SK-N-SH treated with all-trans-retinoic acid at 6 μM for 48 hours (cell line): Measurements from ENCODE around the gene MAP3K20.
"Not testable (repeated sequence)": the region's sequence is repeated elsewhere in the genome, so short reads cannot be mapped to it uniquely, and the experiment has no call there.

Experiments used
- ATAC-seq: fragments of 200-7000 bp; cut with Tn5 transposase; 3 replicates; pipeline ENCODE4 v1.9.1; 2020; ENCODE audit warnings: mild to moderate bottlenecking, moderate library complexity
- ARNTL ChIP-seq: fragments of 450-650 bp; formaldehyde crosslinking; IDR thresholded peaks from 2 replicates; pipeline ENCODE4 v1.5.0; 2020; ENCODE audit warnings: low read depth, mild to moderate bottlenecking, moderate library complexity, borderline replicate concordance
- CSDC2 ChIP-seq: fragments of 250-450 bp; sonication (Bioruptor Pico); IDR thresholded peaks from 2 replicates; pipeline ENCODE4 v1.5.0; 2020; ENCODE audit warnings: mild to moderate bottlenecking, moderate library complexity
- ESRRG ChIP-seq: fragments of 250-450 bp; sonication (Bioruptor Pico); IDR thresholded peaks from 2 replicates; pipeline ENCODE4 v1.6.1; 2021; ENCODE audit warnings: mild to moderate bottlenecking
- GLIS3 ChIP-seq: fragments of 250-450 bp; sonication (Bioruptor Pico); IDR thresholded peaks from 2 replicates; pipeline ENCODE4 v1.5.0; 2020; ENCODE audit warnings: mild to moderate bottlenecking, moderate library complexity
- OSR1 ChIP-seq: fragments of 250-450 bp; sonication (Bioruptor Pico); IDR thresholded peaks from 2 replicates; pipeline ENCODE4 v1.8.0; 2022; ENCODE audit warnings: moderate library complexity, mild to moderate bottlenecking, inconsistent platforms
- PPARA ChIP-seq: fragments of 250-450 bp; sonication (Bioruptor Pico); IDR thresholded peaks from 2 replicates; pipeline ENCODE4 v1.5.0; 2020; ENCODE audit warnings: mild to moderate bottlenecking, borderline replicate concordance
- RARB ChIP-seq: fragments of 250-450 bp; sonication (Bioruptor Pico); IDR thresholded peaks from 2 replicates; pipeline ENCODE4 v1.8.0; 2021; ENCODE audit warnings: mild to moderate bottlenecking, moderate library complexity
- SNAI2 ChIP-seq: fragments of 250-450 bp; sonication (Bioruptor Pico); IDR thresholded peaks from 2 replicates; pipeline ENCODE4 v1.5.0; 2020; ENCODE audit warnings: mild to moderate bottlenecking, moderate library complexity
- TCF4 ChIP-seq: fragments of 250-450 bp; sonication (Bioruptor Pico); IDR thresholded peaks from 2 replicates; pipeline ENCODE4 v1.8.0; 2021; ENCODE audit warnings: mild to moderate bottlenecking, moderate library complexity, borderline replicate concordance
- ZC3H10 ChIP-seq: fragments of 250-450 bp; sonication (Bioruptor Pico); IDR thresholded peaks from 2 replicates; pipeline ENCODE4 v1.5.1; 2021; ENCODE audit warnings: mild to moderate bottlenecking, moderate library complexity
- ZFP3 ChIP-seq: fragments of 250-450 bp; sonication (Bioruptor Pico); IDR thresholded peaks from 2 replicates; pipeline ENCODE4 v1.5.0; 2020; ENCODE audit warnings: mild to moderate bottlenecking, moderate library complexity
- ZFP30 ChIP-seq: fragments of 450-650 bp; formaldehyde crosslinking; IDR thresholded peaks from 2 replicates; pipeline ENCODE4 v1.5.0; 2022; ENCODE audit warnings: mild to moderate bottlenecking, moderate library complexity
- ZNF70 ChIP-seq: fragments of 450-650 bp; formaldehyde crosslinking; IDR thresholded peaks from 2 replicates; pipeline ENCODE4 v1.5.0; 2020; ENCODE audit warnings: mild to moderate bottlenecking, moderate library complexity
- ZNF8 ChIP-seq: fragments of 450-650 bp; formaldehyde crosslinking; IDR thresholded peaks from 2 replicates; pipeline ENCODE4 v1.5.0; 2020; ENCODE audit warnings: mild to moderate bottlenecking, moderate library complexity
- TF ChIP-seq, protein P1 (sequence below): fragments of 250-450 bp; sonication (Bioruptor Pico); IDR thresholded peaks from 2 replicates; pipeline ENCODE4 v1.5.1; 2020; ENCODE audit warnings: low read depth, mild to moderate bottlenecking, moderate library complexity
- TF ChIP-seq, protein P2 (sequence below): fragments of 250-450 bp; sonication (Bioruptor Pico); IDR thresholded peaks from 2 replicates; pipeline ENCODE4 v1.5.0; 2020; ENCODE audit warnings: mild to moderate bottlenecking, moderate library complexity
- TF ChIP-seq, protein P3 (sequence below): fragments of 250-450 bp; sonication (Bioruptor Pico); IDR thresholded peaks from 2 replicates; pipeline ENCODE4 v1.5.1; 2021; ENCODE audit warnings: mild to moderate bottlenecking, moderate library complexity
- TF ChIP-seq, protein P4 (sequence below): fragments of 250-450 bp; sonication (Bioruptor Pico); IDR thresholded peaks from 2 replicates; pipeline ENCODE4 v1.8.0; 2021; ENCODE audit warnings: low read depth, mild to moderate bottlenecking, moderate library complexity, borderline replicate concordance
- TF ChIP-seq, protein P5 (sequence below): fragments of 250-450 bp; sonication (Bioruptor Pico); IDR thresholded peaks from 2 replicates; pipeline ENCODE4 v1.8.0; 2020; ENCODE audit warnings: mild to moderate bottlenecking, moderate library complexity, borderline replicate concordance

MAP3K20 gene

DNA sequence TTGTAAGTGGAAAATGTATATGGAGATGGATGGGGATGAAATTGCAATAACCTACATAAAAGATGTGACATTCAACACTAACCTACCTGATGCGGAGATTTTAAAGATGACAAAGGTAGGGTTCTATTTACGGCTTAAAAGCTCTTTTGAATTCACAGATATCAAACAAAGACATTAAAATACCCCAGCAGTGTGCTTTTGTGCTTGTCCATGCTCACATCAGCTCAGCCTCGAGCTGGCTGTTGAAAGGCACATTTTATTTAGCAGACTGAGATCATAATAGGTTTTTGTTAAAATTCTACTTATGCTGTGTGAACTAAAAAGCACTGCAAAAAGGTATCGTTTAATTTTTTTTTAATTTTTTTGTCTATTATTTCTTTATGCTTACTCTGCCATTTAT, 183.1 kb downstream of the MAP3K20 start:
- no peak for TF ChIP-seq OSR1 (CRISPR knock-in tag)
- TF ChIP-seq ESRRG (CRISPR knock-in tag), result no peak
- TF ChIP-seq, protein P1, sequence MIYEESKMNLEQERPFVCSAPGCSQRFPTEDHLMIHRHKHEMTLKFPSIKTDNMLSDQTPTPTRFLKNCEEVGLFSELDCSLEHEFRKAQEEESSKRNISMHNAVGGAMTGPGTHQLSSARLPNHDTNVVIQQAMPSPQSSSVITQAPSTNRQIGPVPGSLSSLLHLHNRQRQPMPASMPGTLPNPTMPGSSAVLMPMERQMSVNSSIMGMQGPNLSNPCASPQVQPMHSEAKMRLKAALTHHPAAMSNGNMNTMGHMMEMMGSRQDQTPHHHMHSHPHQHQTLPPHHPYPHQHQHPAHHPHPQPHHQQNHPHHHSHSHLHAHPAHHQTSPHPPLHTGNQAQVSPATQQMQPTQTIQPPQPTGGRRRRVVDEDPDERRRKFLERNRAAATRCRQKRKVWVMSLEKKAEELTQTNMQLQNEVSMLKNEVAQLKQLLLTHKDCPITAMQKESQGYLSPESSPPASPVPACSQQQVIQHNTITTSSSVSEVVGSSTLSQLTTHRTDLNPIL (CRISPR knock-in tag), result no peak
- no peak for TF ChIP-seq SNAI2 (CRISPR knock-in tag)
- no peak for TF ChIP-seq ARNTL (CRISPR knock-in tag)
- no peak for TF ChIP-seq TCF4 (CRISPR knock-in tag)
- no peak for TF ChIP-seq ZC3H10 (CRISPR knock-in tag)
- no peak for TF ChIP-seq ZNF70 (CRISPR knock-in tag)
- TF ChIP-seq, protein P2, sequence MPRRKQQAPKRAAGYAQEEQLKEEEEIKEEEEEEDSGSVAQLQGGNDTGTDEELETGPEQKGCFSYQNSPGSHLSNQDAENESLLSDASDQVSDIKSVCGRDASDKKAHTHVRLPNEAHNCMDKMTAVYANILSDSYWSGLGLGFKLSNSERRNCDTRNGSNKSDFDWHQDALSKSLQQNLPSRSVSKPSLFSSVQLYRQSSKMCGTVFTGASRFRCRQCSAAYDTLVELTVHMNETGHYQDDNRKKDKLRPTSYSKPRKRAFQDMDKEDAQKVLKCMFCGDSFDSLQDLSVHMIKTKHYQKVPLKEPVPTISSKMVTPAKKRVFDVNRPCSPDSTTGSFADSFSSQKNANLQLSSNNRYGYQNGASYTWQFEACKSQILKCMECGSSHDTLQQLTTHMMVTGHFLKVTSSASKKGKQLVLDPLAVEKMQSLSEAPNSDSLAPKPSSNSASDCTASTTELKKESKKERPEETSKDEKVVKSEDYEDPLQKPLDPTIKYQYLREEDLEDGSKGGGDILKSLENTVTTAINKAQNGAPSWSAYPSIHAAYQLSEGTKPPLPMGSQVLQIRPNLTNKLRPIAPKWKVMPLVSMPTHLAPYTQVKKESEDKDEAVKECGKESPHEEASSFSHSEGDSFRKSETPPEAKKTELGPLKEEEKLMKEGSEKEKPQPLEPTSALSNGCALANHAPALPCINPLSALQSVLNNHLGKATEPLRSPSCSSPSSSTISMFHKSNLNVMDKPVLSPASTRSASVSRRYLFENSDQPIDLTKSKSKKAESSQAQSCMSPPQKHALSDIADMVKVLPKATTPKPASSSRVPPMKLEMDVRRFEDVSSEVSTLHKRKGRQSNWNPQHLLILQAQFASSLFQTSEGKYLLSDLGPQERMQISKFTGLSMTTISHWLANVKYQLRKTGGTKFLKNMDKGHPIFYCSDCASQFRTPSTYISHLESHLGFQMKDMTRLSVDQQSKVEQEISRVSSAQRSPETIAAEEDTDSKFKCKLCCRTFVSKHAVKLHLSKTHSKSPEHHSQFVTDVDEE (CRISPR knock-in tag), result no peak
- no peak for TF ChIP-seq RARB (CRISPR knock-in tag)
- no peak for TF ChIP-seq ZFP30 (CRISPR knock-in tag)
- no peak for ATAC-seq

DNA sequence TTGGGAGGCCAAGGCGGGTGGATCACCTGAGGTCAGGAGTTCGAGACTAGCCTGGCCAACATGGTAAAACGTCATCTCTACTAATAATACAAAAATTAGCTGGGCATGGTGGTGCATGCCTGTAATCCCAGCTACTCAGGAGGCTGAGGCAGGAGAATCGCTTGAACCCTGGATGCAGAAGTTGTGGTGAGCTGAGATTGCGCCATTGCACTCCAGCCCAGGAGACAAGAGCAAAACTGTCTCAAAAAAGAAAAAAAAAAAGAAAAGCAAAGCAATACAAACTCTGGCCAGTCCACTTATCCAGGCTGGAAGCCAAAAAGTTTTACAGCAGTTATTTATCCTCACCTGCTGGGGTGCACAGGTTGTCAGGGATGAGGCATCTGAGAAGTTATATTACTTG, 186.7 kb downstream of the MAP3K20 start:
- ATAC-seq, result not testable (repeated sequence)

DNA sequence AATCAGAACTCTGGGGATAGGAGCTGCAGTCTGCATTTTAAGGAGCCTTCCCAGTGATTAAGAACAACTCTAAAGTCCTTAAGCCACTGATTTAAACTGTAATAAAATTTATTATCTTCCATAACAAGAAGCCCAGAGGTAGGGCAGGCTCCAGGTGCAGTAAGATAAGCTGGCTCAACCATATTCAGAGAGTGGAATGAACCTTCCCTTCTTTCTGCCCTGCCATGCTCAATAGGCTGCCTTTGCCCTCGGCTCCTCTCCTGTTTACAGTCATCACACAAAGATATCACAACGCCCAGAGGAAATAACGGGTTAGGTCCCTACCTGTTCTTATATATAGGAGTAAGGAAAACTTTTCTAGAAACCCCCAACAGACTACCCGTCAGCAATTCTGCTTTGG, 188.5 kb downstream of the MAP3K20 start:
- no peak for ATAC-seq
- TF ChIP-seq GLIS3, result no peak
- no peak for TF ChIP-seq ZNF8 (CRISPR knock-in tag)
- no peak for TF ChIP-seq PPARA (CRISPR knock-in tag)
- TF ChIP-seq, protein P1 (CRISPR knock-in tag), result no peak
- no peak for TF ChIP-seq OSR1 (CRISPR knock-in tag)
- TF ChIP-seq CSDC2 (CRISPR knock-in tag), result no peak
- TF ChIP-seq ESRRG (CRISPR knock-in tag), result no peak
- TF ChIP-seq, all 23 proteins: peak for 0

DNA sequence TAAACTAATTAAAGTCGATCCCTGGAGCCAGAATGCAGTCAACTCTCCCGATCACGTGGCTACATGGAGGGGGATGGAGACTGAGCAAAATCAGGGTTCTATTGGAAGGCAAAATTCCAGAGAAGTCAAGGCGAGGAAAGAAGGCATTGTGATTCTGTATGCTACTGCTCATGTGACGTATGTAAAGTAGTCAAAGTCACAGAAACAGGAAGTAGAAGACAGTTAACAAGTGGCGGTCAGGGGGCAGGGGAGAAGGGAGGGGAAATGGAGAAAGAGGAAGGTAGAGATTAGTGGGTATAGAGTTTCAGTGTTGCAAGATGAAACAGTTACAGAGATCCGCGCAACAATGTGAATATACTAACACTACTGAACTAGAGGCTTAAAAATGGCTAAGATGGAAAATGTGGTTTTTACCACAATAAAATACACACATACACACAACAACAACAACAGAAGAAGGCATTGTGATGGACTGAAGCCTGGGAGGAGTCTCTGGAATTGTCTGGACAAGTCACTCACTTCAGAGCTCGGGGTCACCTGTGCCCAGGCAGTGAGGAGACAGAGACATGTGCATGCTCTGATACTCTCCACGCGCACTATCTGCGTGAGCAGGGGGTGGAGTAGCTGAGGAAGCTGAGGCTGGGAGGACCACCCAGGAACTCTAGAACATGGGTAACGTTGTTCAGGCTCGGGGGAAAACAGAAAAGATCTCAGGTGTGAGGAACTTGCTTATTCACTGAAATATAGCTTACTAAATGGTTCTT, 189.1 kb downstream of the MAP3K20 start:
- no peak for ATAC-seq
- TF ChIP-seq ARNTL (CRISPR knock-in tag), result no peak
- TF ChIP-seq RARB (CRISPR knock-in tag), result no peak
- TF ChIP-seq ZFP30 (CRISPR knock-in tag), result no peak
- TF ChIP-seq, protein P3, sequence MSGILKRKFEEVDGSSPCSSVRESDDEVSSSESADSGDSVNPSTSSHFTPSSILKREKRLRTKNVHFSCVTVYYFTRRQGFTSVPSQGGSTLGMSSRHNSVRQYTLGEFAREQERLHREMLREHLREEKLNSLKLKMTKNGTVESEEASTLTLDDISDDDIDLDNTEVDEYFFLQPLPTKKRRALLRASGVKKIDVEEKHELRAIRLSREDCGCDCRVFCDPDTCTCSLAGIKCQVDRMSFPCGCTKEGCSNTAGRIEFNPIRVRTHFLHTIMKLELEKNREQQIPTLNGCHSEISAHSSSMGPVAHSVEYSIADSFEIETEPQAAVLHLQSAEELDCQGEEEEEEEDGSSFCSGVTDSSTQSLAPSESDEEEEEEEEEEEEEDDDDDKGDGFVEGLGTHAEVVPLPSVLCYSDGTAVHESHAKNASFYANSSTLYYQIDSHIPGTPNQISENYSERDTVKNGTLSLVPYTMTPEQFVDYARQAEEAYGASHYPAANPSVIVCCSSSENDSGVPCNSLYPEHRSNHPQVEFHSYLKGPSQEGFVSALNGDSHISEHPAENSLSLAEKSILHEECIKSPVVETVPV (CRISPR knock-in tag), result no peak
- TF ChIP-seq TCF4 (CRISPR knock-in tag), result no peak
- TF ChIP-seq, protein P2 (CRISPR knock-in tag), result no peak
- TF ChIP-seq, protein P4, sequence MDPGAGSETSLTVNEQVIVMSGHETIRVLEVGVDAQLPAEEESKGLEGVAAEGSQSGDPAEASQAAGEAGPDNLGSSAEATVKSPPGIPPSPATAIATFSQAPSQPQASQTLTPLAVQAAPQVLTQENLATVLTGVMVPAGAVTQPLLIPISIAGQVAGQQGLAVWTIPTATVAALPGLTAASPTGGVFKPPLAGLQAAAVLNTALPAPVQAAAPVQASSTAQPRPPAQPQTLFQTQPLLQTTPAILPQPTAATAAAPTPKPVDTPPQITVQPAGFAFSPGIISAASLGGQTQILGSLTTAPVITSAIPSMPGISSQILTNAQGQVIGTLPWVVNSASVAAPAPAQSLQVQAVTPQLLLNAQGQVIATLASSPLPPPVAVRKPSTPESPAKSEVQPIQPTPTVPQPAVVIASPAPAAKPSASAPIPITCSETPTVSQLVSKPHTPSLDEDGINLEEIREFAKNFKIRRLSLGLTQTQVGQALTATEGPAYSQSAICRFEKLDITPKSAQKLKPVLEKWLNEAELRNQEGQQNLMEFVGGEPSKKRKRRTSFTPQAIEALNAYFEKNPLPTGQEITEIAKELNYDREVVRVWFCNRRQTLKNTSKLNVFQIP, result no peak
- no peak for TF ChIP-seq GLIS3
- TF ChIP-seq, protein P1 (CRISPR knock-in tag), result no peak
- TF ChIP-seq, protein P5, sequence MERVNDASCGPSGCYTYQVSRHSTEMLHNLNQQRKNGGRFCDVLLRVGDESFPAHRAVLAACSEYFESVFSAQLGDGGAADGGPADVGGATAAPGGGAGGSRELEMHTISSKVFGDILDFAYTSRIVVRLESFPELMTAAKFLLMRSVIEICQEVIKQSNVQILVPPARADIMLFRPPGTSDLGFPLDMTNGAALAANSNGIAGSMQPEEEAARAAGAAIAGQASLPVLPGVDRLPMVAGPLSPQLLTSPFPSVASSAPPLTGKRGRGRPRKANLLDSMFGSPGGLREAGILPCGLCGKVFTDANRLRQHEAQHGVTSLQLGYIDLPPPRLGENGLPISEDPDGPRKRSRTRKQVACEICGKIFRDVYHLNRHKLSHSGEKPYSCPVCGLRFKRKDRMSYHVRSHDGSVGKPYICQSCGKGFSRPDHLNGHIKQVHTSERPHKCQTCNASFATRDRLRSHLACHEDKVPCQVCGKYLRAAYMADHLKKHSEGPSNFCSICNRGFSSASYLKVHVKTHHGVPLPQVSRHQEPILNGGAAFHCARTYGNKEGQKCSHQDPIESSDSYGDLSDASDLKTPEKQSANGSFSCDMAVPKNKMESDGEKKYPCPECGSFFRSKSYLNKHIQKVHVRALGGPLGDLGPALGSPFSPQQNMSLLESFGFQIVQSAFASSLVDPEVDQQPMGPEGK (CRISPR knock-in tag), result no peak
- TF ChIP-seq ZFP3, result no peak
- TF ChIP-seq OSR1 (CRISPR knock-in tag), result no peak
- no peak for TF ChIP-seq SNAI2 (CRISPR knock-in tag)
